Ectodermal cell (in vitro differentiated cells): ENCODE data around the gene RBBP5. TPM values are rescaled to one million over a fixed set of nuclear protein-coding genes. Genes with fewer than 3 reads are reported as not detected.
"Not testable (repeated sequence)": the region's sequence is repeated elsewhere in the genome, so short reads cannot be mapped to it uniquely, and the experiment has no call there.

Experiments used
- H3K27ac ChIP-seq: 2 replicates; pipeline ENCODE4 v1.7.0; 2013; ENCODE audit warnings: mild to moderate bottlenecking, low read depth, low read length; ENCODE audit not compliant: insufficient read depth, poor library complexity, severe bottlenecking
- H3K27me3 ChIP-seq: 2 replicates; pipeline ENCODE4 v1.7.0; 2013; ENCODE audit warnings: mild to moderate bottlenecking, low read length; ENCODE audit not compliant: insufficient read depth, control insufficient read depth, poor library complexity, severe bottlenecking
- H3K36me3 ChIP-seq: one replicate; pipeline ENCODE4 v1.7.0; 2013; ENCODE audit warnings: low read length; ENCODE audit not compliant: control insufficient read depth, insufficient read depth
- H3K4me1 ChIP-seq: one replicate; pipeline ENCODE4 v1.7.0; 2013; ENCODE audit warnings: low read length; ENCODE audit not compliant: control insufficient read depth, insufficient read depth
- H3K4me3 ChIP-seq: 2 replicates; pipeline ENCODE4 v1.7.0; 2013; ENCODE audit warnings: low read depth, low read length, control low read depth; ENCODE audit not compliant: insufficient read depth
- H3K9me3 ChIP-seq: 2 replicates; pipeline ENCODE4 v1.7.0; 2013; ENCODE audit warnings: mild to moderate bottlenecking, low read length, moderate library complexity; ENCODE audit not compliant: control insufficient read depth
- WGBS, 2 experiments: methylation state at CpG; one replicate each; pipeline ENCODE4 v1.1.7; 2013; ENCODE audit warnings: missing lambda C conversion rate in 2 of 2; 5-methylcytosine and 5-hydroxymethylcytosine counted together
- polyA plus RNA-seq, 4 experiments: library from polyadenylated mRNA; stranded (reverse); fragments of 50-300 nt; gene quantifications; one replicate each; pipeline ENCODE4 v1.2.3, GENCODE V29; 2013

Gene RBBP5, protein sequence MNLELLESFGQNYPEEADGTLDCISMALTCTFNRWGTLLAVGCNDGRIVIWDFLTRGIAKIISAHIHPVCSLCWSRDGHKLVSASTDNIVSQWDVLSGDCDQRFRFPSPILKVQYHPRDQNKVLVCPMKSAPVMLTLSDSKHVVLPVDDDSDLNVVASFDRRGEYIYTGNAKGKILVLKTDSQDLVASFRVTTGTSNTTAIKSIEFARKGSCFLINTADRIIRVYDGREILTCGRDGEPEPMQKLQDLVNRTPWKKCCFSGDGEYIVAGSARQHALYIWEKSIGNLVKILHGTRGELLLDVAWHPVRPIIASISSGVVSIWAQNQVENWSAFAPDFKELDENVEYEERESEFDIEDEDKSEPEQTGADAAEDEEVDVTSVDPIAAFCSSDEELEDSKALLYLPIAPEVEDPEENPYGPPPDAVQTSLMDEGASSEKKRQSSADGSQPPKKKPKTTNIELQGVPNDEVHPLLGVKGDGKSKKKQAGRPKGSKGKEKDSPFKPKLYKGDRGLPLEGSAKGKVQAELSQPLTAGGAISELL
- 23.5 TPM for polyA plus RNA-seq (2013, experiment 1 of 4)
- 20.2 TPM for polyA plus RNA-seq (2013, experiment 2 of 4)
- polyA plus RNA-seq (2013, experiment 3 of 4) = 16.2 TPM
- polyA plus RNA-seq (2013, experiment 4 of 4) = 16.9 TPM

- Histone ChIP-seq H3K4me3 (peak within 1 kb of the TSS; percentile 93), H3K27ac (peak within 1 kb of the TSS; percentile 95), H3K27me3 (no peaks in the 10 kb centered on the region), H3K9me3 (no peaks in the 10 kb centered on the region), H3K36me3 (peaks cover 8% of the 10 kb centered on the region), H3K4me1 (no peaks in the 10 kb centered on the region)
- 0% methylated on average over 46 of the region's 46 CpGs for WGBS, 2 experiments
Measured at GRCh38 chr1:205121660-205122488, at the start of gene RBBP5. RBBP5 (minus strand) TSS chr1:205121978; CDS start chr1:205121873, 105 bp downstream.

- no peaks in the 10 kb centered on the region for H3K9me3 ChIP-seq
- H3K4me1 ChIP-seq = no peaks in the 10 kb centered on the region
- no peak overlapping the region for H3K4me3 ChIP-seq
- H3K27ac ChIP-seq = no peak overlapping the region
- WGBS, 2 experiments = 96% methylated on average over 5 of the region's 5 CpGs
- H3K27me3 ChIP-seq = no peaks in the 10 kb centered on the region
- peaks cover 10% of the 10 kb centered on the region for H3K36me3 ChIP-seq
Measured at GRCh38 chr1:205171369-205171768, 49.6 kb upstream of the RBBP5 start.

GRCh38 chr1:205170532-205171269, 48.9 kb upstream of the RBBP5 start:
- no peak overlapping the region for H3K27ac ChIP-seq
- 89% methylated on average over 9 of the region's 9 CpGs for WGBS, 2 experiments
- H3K9me3 ChIP-seq = no peaks in the 10 kb centered on the region
- H3K27me3 ChIP-seq = no peaks in the 10 kb centered on the region
- H3K4me3 ChIP-seq = no peak overlapping the region
- H3K36me3 ChIP-seq = peaks cover 10% of the 10 kb centered on the region
- H3K4me1 ChIP-seq = no peaks in the 10 kb centered on the region

- H3K27me3 ChIP-seq = no peaks in the 10 kb centered on the region
- no peak overlapping the region for H3K27ac ChIP-seq
- H3K9me3 ChIP-seq = no peaks in the 10 kb centered on the region
- H3K4me3 ChIP-seq = no peak overlapping the region
- H3K4me1 ChIP-seq = no peaks in the 10 kb centered on the region
- H3K36me3 ChIP-seq = peaks cover 10% of the 10 kb centered on the region
- 94 to 96% methylated on average over 10 of the region's 10 CpGs for WGBS, 2 experiments
Measured at GRCh38 chr1:205169248-205169647, 47.5 kb upstream of the RBBP5 start.

GRCh38 chr1:205168291-205168690, 46.5 kb upstream of the RBBP5 start:
- 89 to 96% methylated on average over 1 of the region's 1 CpG for WGBS, 2 experiments
- H3K36me3 ChIP-seq = peaks cover 10% of the 10 kb centered on the region

GRCh38 chr1:205162301-205162700, 40.5 kb upstream of the RBBP5 start:
- Histone ChIP-seq H3K27ac (no peak overlapping the region), H3K9me3 (no peaks in the 10 kb centered on the region), H3K4me1 (no peaks in the 10 kb centered on the region), H3K36me3 (peaks cover 37% of the 10 kb centered on the region), H3K4me3 (no peak overlapping the region), H3K27me3 (no peaks in the 10 kb centered on the region)
- 93 to 96% methylated on average over 1 of the region's 1 CpG for WGBS, 2 experiments

More at GRCh38 chr1:205168291-205168690, 46.5 kb upstream of the RBBP5 start:
- Histone ChIP-seq H3K9me3 (no peaks in the 10 kb centered on the region), H3K4me1 (no peaks in the 10 kb centered on the region), H3K4me3 (no peak overlapping the region), H3K27me3 (no peaks in the 10 kb centered on the region), H3K27ac (no peak overlapping the region)

- peaks cover 46% of the 10 kb centered on the region for H3K36me3 ChIP-seq
Measured at GRCh38 chr1:205161076-205161475, 39.3 kb upstream of the RBBP5 start.

DNA sequence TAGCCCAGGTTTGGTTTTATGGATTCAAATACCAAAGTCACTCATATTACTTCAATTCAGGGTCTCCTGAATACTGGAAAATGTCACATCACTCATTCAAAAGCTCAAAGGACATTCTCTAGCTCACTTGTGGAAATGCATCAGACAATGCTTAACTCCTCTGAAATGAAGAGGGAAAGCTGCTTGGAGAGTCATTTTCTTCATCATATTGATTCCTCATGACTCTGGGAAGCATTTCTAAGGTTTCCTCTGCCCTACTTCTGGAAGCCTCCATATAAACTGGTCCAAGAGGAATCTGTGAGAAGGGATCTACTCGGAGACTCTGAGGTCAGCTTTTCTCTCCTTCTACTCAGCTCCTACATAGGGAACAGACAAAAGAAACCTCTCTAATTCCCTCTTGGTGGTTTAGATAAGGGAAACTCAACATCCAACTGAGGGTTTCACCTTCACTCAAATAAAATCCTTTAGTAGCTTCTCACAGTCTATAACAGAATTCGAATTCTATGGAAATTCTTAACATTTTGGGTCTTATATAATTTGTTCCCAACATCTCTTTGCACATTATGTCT, 36.4 kb upstream of the RBBP5 start:
- peaks cover 62% of the 10 kb centered on the region for H3K36me3 ChIP-seq
- WGBS, 2 experiments = 90 to 96% methylated on average over 2 of the region's 2 CpGs
- H3K27ac ChIP-seq = no peak overlapping the region
- no peaks in the 10 kb centered on the region for H3K4me1 ChIP-seq
- no peaks in the 10 kb centered on the region for H3K27me3 ChIP-seq
- no peak overlapping the region for H3K4me3 ChIP-seq
- peaks cover 3% of the 10 kb centered on the region for H3K9me3 ChIP-seq

More at GRCh38 chr1:205161076-205161475, 39.3 kb upstream of the RBBP5 start:
- H3K27me3 ChIP-seq = no peaks in the 10 kb centered on the region
- H3K27ac ChIP-seq = no peak overlapping the region
- H3K4me3 ChIP-seq = no peak overlapping the region
- H3K9me3 ChIP-seq = peaks cover 2% of the 10 kb centered on the region
- 97 to 99% methylated on average over 6 of the region's 6 CpGs for WGBS, 2 experiments
- H3K4me1 ChIP-seq = no peaks in the 10 kb centered on the region

DNA sequence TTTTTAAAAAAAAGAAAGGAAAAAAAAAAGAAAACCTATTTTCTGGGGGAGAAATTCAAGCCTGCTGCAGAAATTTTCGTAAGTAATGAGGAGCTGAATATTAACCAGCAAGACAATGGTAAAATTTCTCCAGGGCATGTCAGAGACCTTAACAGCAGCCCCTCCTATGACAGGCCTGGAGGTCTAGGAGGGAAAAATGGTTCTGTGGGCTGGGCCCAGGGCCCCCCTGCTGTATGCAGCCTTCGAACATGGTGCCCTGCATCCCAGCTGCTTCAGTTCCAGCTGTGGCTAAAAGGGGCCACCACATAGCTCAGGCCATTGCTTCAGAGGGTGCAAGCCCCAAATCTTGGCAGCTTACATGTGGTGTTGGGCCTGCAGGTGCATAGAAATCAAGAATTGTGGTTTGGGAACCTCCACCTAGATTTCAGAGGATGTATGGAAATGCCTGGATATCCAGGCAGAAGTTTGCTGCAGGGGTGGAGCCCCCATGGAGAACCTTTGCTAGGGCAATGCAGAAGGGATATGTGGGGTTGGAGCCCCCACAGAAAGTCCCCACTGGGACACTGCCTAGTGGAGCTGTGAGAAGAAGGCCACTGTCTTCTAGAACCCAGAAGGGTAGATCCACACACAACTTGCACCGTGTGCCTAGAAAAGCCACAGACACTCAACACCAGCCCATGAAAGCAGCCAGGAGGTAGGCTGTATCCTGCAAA, 34.0 kb upstream of the RBBP5 start:
- H3K4me1 ChIP-seq, H3K27me3 ChIP-seq, H3K9me3 ChIP-seq, H3K27ac ChIP-seq, H3K4me3 ChIP-seq: not testable (repeated sequence)
- peaks cover 56% of the 10 kb centered on the region for H3K36me3 ChIP-seq
- WGBS, 2 experiments = 98% methylated on average over 3 of the region's 3 CpGs
